ENCODE data around the gene CBLN3.

Gene CBLN3

DNA sequence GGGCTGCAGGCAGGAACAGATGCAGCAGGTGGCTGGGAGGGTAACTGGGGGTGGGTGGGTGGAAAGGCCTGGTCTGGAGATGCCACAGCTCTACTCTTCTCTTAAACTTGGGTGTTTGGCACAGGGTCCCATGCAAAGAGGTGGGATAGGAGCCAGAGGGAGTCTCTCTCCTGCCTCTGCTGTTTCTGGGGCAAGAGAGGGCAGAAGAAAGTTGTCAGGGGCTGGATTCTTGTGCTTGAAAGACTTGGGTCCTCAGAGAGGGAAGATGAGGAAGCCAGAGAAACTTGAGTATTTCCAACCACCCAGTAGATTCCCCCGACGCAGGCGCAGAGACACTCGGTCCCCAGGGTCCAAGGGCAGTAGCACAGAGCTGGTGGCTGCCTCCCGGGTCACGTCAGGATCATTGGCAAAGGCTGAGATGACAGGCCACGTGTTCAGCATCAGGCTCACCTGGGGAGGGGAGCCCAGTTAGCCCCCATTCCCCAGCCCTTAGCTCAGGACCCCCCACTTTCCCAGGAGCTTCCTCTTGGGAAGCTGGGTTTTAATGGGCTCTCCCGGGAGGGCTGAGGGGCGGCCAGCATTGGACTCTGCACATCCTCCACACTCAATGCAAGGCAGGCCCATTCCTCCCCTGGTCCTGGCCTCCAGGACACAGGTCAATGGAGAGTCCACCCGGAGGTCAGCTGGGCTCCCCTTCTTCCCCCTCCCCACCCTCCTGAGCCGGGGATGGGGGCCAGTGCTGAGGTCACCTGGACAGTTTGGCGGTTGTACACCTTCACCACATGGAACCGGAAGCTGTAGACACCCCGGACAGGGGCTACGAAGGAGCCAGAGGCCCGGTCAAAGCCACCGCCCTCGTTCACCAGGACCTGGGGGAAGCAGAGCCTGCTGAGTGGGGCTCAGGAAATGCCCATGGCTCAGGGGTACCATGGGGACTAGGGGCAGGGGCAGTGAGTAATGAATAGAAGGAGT, 1.6 kb downstream of the CBLN3 start:
- Histone ChIP-seq H3K4me1 (peaks cover 81% of the 10 kb centered on the region), H3K9ac (no peak overlapping the region), H3K36me3 (peaks cover 10% of the 10 kb centered on the region), H3K4me2 (peak overlapping the region; percentile 99), H4K20me1 (peaks cover 21% of the 10 kb centered on the region), H3K9me3 (no peaks in the 10 kb centered on the region), H3K4me3 (peak overlapping the region; percentile 27; the same call in 1 of the 2 replicates), H3K27me3 (0 out of 2 replicates have a peak, but pooled peaks cover 5% of the 10 kb centered on the region), H3K27ac (peak overlapping the region; percentile 98)
- no peak for TF ChIP-seq Cebpa-rat (IDR thresholded peaks at IDR 0.05)

DNA sequence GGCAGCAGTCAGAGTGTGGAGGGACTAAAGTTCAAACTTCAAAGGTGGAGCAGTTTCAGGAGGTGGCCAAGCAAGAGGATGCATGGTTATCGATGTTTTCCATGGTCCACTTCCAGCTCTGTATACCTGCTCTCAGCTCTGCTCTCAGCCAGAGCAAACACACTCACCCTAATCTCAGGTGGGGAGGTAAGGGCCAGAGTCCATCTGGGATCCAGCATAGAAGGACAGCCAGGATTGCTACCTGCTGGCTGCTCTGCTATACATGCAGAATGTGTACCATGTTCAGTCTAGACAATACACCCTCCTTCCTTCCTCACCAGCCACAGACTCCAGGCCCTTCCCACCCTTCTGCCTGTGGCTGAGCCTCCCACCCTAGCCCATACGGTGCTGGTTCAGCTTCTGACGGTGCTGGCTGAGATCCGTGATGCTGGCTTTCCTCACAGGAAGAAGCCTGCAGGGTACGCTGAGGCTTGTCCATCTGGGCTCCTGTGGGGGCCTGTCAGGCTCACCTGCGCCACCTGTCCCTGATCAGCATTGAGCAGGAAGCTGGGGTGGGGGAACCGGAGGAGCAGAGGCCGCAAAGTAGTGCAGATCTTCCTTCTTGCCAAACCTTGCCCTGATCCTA, 2.4 kb downstream of the CBLN3 start:
- H3K9ac ChIP-seq, result no peak overlapping the region
- H3K27me3 ChIP-seq, result 0 out of 2 replicates have a peak, but pooled peaks cover 5% of the 10 kb centered on the region
- H3K4me2 ChIP-seq, result peak overlapping the region; percentile 99
- H4K20me1 ChIP-seq, result peaks cover 14% of the 10 kb centered on the region
- peaks cover 2% of the 10 kb centered on the region for H3K36me3 ChIP-seq
- peaks cover 81% of the 10 kb centered on the region for H3K4me1 ChIP-seq
- no peaks in the 10 kb centered on the region for H3K9me3 ChIP-seq
- no peak overlapping the region for H3K27ac ChIP-seq
- no peak overlapping the region for H3K4me3 ChIP-seq
- TF ChIP-seq Cebpa-rat (IDR thresholded peaks at IDR 0.05), result no peak

DNA sequence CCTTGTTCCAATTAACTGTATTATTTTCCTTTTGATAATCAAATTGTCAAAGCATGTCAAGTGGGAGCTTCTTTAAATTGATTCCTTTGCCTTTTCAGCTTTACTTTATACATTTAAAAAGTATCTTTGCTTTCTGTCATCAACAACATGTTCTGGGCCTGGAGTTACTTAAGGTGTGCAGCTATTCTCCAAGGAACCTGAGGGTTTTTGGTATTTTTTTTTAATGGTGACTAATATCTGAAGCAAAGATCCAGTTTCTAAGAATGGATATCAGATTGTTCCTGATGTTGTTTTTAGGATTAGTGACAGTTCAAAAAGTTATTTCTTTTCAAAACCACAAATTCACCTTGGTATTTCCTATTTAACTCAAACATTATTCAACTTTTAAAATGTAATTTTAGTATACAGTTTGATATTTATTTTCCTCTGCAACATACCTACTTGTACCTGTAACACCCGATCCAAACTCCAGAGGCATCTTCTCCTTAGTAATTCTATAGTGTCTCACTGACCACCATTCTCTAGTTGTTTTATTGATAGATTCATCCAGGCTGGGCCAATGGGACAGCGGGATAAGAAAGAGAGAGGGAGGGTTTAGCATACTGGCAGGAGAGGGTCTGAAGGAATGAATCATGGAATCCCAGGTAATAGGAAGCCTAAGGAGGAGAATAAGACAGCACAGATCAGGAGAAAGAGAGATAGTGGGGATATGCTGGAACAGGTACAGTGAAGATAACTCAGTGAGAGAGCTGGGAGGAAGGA, 3.1 kb downstream of the CBLN3 start:
- H3K9ac ChIP-seq, result no peak overlapping the region
- H3K27me3 ChIP-seq, result 0 out of 2 replicates have a peak, but pooled peaks cover 5% of the 10 kb centered on the region
- no peak overlapping the region for H3K27ac ChIP-seq
- H3K4me3 ChIP-seq, result no peak overlapping the region
- H3K4me2 ChIP-seq, result peak overlapping the region; percentile 99
- no peaks in the 10 kb centered on the region for H3K36me3 ChIP-seq
- H4K20me1 ChIP-seq, result peaks cover 10% of the 10 kb centered on the region; the same call in 1 of the 2 replicates
- no peaks in the 10 kb centered on the region for H3K9me3 ChIP-seq
- H3K4me1 ChIP-seq, result peaks cover 81% of the 10 kb centered on the region
- no peak for TF ChIP-seq Cebpa-rat (IDR thresholded peaks at IDR 0.05)

DNA sequence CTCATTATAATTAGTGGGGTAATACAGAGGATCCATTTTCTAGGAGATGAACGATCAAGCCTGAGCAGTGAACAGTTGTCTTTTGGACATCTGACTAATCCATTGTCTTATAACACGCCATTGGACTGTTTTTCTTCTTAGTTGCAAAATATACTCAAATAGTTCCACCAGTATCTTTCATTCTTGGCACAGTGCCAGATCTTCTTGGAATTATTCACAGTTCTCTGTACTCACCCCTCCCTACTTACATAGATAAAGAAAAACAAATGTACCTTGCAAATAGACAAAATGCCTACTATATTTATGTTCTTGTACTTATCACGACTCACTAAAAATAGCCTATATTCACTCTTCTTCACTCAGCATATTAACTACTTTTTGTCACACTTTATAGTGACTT, 3.8 kb downstream of the CBLN3 start:
- H3K4me1 ChIP-seq, result peaks cover 78% of the 10 kb centered on the region
- no peak overlapping the region for H3K27ac ChIP-seq
- H3K4me2 ChIP-seq, result peak overlapping the region; percentile 58
- H3K27me3 ChIP-seq, result 0 out of 2 replicates have a peak, but pooled peaks cover 5% of the 10 kb centered on the region
- TF ChIP-seq Cebpa-rat (IDR thresholded peaks at IDR 0.05), result no peak
- H3K4me3 ChIP-seq, result no peak overlapping the region
- no peaks in the 10 kb centered on the region for H3K9me3 ChIP-seq
- no peaks in the 10 kb centered on the region for H3K36me3 ChIP-seq
- peaks cover 3% of the 10 kb centered on the region; the same call in 1 of the 2 replicates for H4K20me1 ChIP-seq
- H3K9ac ChIP-seq, result no peak overlapping the region

DNA sequence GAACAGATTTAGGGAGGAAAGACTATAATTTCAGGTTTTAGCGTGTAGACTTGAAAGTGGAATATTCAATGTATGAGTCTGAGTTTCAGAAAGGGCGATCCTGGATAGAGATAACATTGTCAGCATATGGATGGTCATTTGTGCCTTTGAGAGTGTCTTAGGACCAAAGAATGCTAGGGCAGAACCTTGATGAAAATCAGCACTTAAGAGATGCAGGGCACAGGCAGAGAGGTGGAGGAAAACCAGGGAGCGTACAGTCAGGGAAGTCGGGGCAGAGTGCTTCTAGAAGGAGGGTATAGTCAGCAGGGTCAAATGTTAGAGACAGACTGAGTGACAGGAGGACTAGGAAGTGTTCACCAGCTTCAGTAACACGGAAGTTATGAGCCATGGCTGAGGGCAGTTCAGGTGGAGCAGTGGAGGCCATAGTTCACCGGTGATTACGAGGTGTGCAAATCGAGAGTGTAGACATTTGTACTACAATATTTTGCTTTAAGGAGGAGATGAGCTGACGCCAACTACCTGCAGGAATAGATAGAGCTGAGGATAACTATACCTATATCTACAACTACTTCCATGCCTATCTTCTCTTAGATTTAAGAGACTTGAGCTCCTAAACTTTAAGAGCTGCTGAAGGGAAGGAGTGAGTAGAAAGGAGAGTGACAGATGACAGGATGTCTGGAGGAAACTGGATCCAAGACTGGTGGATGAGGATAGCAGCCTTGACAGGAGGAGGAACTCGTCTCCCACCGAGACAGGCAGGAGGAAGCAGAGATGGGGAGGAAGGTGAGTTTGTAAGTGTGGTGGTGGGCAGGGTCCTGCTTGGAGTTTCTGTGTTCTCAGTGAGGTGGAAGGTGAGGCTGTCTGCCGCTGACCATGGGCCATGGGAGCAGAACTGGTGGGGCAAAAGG, 6.5 kb downstream of the CBLN3 start:
- Histone ChIP-seq H3K27me3 (0 out of 2 replicates have a peak, but pooled peaks cover 5% of the 10 kb centered on the region), H3K9me3 (no peaks in the 10 kb centered on the region), H3K36me3 (no peaks in the 10 kb centered on the region), H3K9ac (no peak overlapping the region), H3K27ac (no peak overlapping the region), H3K4me1 (peaks cover 69% of the 10 kb centered on the region), H3K4me3 (peak overlapping the region; percentile 32; the same call in 1 of the 2 replicates), H4K20me1 (no peaks in the 10 kb centered on the region), H3K4me2 (peak overlapping the region; percentile 89)
- TF ChIP-seq Cebpa-rat (IDR thresholded peaks at IDR 0.05), result no peak

DNA sequence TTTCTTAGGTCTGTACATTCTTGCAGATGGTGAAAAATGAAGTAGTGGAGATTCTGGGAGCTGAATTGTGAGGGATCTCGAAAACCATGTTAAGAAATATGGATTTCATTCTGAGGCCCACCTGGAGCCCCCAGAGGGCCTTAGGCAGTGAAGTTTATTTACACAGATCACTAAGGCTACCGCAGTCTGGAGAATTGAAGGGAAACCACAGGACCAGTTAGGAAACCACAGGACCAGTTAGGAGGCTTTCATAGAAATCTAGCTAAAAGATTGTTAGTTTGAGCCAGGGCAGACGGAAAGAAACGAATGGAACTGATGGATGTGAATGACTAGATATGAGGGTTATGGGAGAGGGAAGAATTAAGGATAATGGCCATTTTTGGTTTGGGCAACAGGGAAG, 7.2 kb downstream of the CBLN3 start:
- Histone ChIP-seq H3K9ac (no peak overlapping the region), H3K9me3 (no peaks in the 10 kb centered on the region), H3K4me3 (peak overlapping the region; percentile 32; the same call in 1 of the 2 replicates), H3K27me3 (0 out of 2 replicates have a peak, but pooled peaks cover 5% of the 10 kb centered on the region), H4K20me1 (no peaks in the 10 kb centered on the region), H3K27ac (no peak overlapping the region), H3K4me2 (peak overlapping the region; percentile 89), H3K36me3 (no peaks in the 10 kb centered on the region), H3K4me1 (peaks cover 69% of the 10 kb centered on the region)
- no peak for TF ChIP-seq Cebpa-rat (IDR thresholded peaks at IDR 0.05)

DNA sequence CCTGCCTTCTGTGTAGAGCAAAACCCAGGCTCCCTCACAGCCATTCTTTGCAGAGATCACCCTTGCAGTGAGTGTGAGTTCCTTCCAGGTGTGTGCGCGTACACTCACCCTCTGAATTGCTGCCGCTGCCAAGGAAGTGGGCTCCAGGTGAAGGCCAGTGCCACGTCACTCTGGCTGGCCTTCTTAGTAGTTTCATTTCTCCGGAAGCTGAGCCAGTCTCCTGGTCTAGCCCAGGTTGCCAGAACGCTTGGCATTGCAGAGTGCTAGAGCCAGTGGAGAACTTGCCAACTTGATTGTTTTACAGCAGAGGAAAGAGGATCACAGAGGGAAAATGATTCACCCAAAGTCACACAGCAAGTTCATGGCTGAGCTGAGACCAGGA, 11.0 kb downstream of the CBLN3 start:
- Histone ChIP-seq H3K27ac (no peak overlapping the region), H3K4me3 (no peak overlapping the region), H3K4me2 (peak overlapping the region; percentile 93; the same call in 1 of the 2 replicates), H3K36me3 (peaks cover 25% of the 10 kb centered on the region), H3K4me1 (peaks cover 57% of the 10 kb centered on the region), H3K27me3 (0 out of 2 replicates have a peak, but pooled peaks cover 4% of the 10 kb centered on the region), H3K9ac (no peak overlapping the region), H4K20me1 (no peaks in the 10 kb centered on the region), H3K9me3 (no peaks in the 10 kb centered on the region)
- no peak for TF ChIP-seq Cebpa-rat (IDR thresholded peaks at IDR 0.05)

DNA sequence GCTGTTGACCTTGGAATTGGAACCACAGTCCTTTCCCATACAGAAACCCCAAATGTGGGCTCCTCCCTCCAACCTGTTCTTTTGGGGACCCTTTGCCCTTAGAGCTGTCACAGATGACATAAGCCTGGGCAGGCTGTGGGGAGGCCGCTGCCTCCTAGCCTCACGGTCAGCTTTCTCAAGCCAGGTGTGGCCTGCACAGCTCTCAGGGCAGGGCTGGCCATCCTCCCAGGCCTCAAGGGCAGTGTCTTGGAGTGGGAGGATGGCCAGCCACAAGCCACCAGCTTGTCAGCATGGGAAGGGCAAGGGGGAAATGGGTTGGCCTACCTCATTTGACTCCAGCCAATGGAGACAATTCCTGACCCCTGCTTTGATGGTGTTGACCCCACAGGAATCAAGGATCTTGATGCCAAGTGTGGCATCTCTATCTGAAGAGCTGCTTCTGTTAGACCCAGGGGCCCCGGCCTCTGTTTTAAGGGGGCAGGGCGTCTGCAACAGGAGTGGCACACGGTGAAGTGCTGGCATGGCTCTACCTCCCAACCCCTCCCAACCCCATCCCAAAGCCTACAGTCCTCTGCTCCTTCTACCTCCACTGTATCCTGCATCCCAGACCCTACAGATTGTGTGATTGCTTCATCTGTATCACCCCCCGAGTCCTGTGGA, 11.5 kb downstream of the CBLN3 start:
- no peak overlapping the region for H3K27ac ChIP-seq
- peaks cover 30% of the 10 kb centered on the region for H3K36me3 ChIP-seq
- no peaks in the 10 kb centered on the region for H3K27me3 ChIP-seq
- H4K20me1 ChIP-seq, result no peaks in the 10 kb centered on the region
- H3K4me1 ChIP-seq, result peaks cover 51% of the 10 kb centered on the region
- H3K9me3 ChIP-seq, result no peaks in the 10 kb centered on the region
- no peak overlapping the region for H3K9ac ChIP-seq
- H3K4me2 ChIP-seq, result peak overlapping the region; percentile 93
- no peak overlapping the region for H3K4me3 ChIP-seq
- TF ChIP-seq Cebpa-rat (IDR thresholded peaks at IDR 0.05), result no peak

All from BLaER1 (cell line).